ENCODE results near the gene WASHC3. TPM values are rescaled to one million over a fixed set of nuclear protein-coding genes. Genes with fewer than 3 reads are reported as not detected.
"Not testable (repeated sequence)": the region's sequence is repeated elsewhere in the genome, so short reads cannot be mapped to it uniquely, and the experiment has no call there.

WASHC3 gene
- total RNA-seq, 2 donors from 2014 or later = 39.9 to 40.6 TPM

DNA sequence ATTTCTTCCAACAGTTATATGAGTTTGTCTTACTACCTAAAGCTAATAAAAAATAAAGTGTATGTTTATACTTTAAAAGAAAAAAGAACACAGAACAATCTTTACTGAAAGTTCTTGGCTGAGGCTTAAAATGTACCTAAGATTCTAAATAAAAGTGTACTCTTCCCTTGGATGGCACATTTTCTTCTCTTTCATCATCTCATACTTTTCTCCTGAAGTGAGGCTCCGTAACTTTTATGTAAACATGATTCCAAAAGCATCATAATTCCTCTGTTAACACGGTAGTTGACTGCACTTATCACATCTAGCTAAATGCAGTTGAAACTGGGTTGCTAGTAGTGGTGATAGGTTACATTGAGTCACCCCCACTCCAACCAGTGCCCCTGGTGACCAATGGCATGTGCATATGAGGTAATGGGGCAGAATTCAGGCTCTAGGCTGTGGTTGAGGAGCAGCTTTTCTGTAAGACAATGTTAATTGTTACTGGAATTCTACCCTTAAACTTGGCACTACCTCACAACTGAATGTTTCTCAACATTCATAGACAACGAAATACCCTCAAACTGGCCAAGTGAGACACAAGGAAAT lies 38.4 kb downstream of the WASHC3 start:
- Mint-ChIP-seq H3K27me3 (no peaks in the 10 kb centered on the region), H3K4me1 (no peaks in the 10 kb centered on the region), H3K27ac (no peak overlapping the region), H3K4me3 (no peak overlapping the region), H3K9me3 (no peaks in the 10 kb centered on the region), H3K36me3 (ENCODE audit: low read depth) (peaks cover 66% of the 10 kb centered on the region)
- no peak for ATAC-seq (replicated peaks)

DNA sequence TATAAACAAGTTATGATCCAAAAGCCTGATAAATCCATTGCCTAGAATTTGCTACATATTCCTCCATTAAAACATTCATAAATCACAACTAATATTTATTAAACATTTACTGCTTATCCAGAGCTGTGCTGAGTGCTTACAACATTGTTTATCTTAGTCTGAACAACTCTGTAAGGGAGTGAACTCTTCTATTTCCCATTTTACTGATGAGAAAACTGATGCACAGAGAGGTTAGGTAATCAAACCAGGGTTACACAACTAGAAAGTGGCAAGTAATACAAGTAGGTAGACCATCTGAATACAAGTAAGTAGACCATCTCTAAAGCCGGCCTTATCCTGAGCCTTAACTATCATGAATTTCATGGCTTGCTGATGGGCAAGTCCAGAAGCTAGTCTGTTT lies 39.5 kb downstream of the WASHC3 start:
- ATAC-seq (replicated peaks) = no peak
- Mint-ChIP-seq H3K9me3 (no peaks in the 10 kb centered on the region), H3K36me3 (ENCODE audit: low read depth) (peaks cover 72% of the 10 kb centered on the region), H3K4me1 (no peaks in the 10 kb centered on the region), H3K27ac (no peak overlapping the region), H3K27me3 (no peaks in the 10 kb centered on the region), H3K4me3 (no peak overlapping the region)

DNA sequence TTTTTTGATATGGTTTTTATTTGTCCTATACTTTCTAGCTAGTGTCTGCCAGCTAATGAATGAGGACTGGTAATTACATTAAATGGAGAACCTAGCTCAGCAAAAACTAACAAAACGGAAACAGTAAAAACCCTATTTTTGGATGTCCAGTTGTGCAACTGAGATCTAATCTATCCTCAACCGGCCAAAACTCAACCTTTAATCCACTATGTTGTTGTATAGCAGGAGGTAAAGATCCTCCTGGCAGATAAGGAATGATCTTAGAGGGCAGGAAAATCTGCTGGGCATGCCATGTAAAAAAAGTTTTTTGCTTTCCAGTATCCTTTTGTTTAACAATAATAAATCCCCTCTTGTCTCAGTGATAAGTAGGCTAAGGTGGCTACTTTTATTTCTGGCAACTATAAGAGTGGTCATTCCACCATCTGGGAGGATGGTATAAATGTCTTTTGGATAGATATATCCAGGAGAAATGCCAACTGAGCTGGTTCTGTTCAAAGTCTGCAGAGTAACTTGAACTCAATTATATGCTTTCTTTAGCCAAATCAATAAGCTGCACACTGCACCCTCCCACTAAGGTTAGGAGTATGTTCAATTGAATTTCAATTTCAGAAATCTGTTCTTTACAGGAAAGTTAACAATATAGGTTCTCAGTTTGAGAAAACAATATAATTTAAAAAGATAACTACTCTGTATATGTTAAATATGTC lies 40.1 kb downstream of the WASHC3 start:
- H3K4me3 Mint-ChIP-seq = no peak overlapping the region
- no peak for ATAC-seq (replicated peaks)
- no peaks in the 10 kb centered on the region for H3K9me3 Mint-ChIP-seq
- H3K36me3 Mint-ChIP-seq (ENCODE audit: low read depth) = peaks cover 71% of the 10 kb centered on the region
- no peak overlapping the region for H3K27ac Mint-ChIP-seq
- H3K27me3 Mint-ChIP-seq = no peaks in the 10 kb centered on the region
- no peaks in the 10 kb centered on the region for H3K4me1 Mint-ChIP-seq

DNA sequence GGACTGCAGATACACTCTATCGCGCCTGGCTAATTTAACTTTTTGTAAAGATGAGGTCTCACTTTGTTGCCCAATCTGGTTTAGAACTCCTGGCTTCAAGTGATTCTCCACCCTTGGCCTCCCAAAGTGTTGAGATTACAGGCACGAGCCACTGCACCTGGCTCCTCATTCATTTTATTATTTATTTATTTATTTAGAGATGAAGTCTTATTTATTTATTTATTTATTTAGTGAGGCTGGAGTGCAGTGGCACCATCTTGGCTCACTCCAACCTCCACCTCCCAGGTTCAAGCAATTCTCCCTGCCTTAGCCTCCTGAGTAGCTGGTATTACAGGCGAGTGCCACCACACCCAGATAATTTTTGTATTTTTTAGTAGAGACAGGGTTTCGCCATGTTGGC lies 43.2 kb downstream of the WASHC3 start:
- peaks cover 64% of the 10 kb centered on the region for H3K36me3 Mint-ChIP-seq (ENCODE audit: low read depth)
- not testable (repeated sequence) for H3K9me3 Mint-ChIP-seq; H3K27me3 Mint-ChIP-seq; H3K27ac Mint-ChIP-seq; H3K4me1 Mint-ChIP-seq; H3K4me3 Mint-ChIP-seq; ATAC-seq (replicated peaks)

DNA sequence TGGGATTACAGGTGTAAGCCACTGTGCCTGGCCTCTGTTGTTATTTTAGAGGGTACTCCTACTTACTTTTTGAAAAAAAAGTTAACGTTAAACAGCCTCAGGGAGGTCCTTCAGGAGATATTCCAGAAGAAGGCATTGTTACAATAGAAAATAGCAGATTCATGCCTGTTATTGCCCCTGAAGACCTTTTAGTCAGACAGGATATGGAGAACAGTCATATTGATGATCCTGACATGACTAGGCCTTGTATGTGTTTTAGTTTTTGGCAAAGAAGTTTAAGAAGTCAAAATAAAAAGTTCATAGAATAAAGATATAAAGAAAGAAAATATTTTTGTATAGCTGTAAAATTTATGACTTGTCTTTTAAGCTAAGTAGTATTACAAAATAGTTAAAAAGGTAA lies 45.3 kb downstream of the WASHC3 start:
- Mint-ChIP-seq H3K36me3 (ENCODE audit: low read depth) (peaks cover 79% of the 10 kb centered on the region), H3K9me3 (no peaks in the 10 kb centered on the region), H3K27ac (no peak overlapping the region), H3K4me3 (no peak overlapping the region), H3K4me1 (no peaks in the 10 kb centered on the region), H3K27me3 (no peaks in the 10 kb centered on the region)
- ATAC-seq (replicated peaks) = peak; percentile 80

DNA sequence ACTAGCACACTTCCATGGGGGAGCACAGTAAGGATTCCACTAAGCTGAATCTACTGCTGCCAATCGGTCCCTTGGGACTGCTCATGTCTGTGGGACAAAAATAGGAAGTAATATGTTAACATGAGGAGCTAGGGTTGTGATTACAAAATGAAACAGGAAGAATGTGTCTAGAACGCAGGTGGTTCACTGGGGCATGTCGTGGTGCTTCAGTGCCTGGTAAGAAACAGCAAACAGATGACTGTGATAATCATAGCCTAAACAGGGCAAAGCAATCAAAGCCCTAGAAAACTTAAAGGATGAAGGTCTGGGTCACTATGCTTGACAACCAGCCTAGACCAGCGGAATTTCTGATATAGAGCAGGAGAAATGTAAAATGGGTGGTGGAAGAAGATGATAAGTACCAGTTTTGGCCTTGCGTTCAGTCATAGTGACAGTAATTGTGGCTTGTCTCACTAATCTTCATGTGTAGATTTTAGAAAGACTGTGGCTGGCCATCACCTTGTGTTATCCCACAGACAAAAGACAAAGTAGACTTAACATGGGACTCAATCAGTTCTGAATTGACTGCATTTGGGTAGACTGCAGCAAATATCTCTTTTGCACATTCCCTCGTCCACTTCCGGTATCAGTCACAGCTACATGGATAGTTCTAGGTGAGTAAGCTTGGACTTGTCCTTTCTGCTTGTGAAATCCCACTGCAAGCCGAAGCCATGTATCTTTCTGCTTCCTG lies 51.4 kb downstream of the WASHC3 start:
- Mint-ChIP-seq H3K27ac (no peak overlapping the region), H3K36me3 (ENCODE audit: low read depth) (peaks cover 43% of the 10 kb centered on the region)
- ATAC-seq (replicated peaks) = no peak

DNA sequence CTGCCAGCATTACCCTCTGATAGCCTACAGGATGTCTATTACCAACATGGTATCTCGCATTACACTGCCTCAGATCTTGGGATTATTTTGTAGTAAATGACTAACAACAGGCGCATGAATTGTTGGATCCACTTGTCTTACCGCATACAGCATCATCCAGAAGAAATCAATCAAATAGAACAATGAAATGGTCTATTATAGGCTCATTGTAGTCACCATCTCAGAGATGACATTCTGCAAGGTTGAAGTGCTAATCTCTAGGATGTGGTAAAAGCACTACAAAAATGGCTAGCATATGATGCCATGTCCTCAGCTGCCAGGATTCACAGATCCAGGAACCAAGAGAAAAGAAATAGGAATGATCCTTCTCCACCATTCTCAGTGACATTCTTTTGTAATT lies 52.0 kb downstream of the WASHC3 start:
- H3K4me3 Mint-ChIP-seq = no peak overlapping the region
- H3K27ac Mint-ChIP-seq = no peak overlapping the region
- no peak for ATAC-seq (replicated peaks)
- peaks cover 37% of the 10 kb centered on the region for H3K36me3 Mint-ChIP-seq (ENCODE audit: low read depth)
- H3K4me1 Mint-ChIP-seq = no peaks in the 10 kb centered on the region
- H3K27me3 Mint-ChIP-seq = no peaks in the 10 kb centered on the region
- H3K9me3 Mint-ChIP-seq = peaks cover 4% of the 10 kb centered on the region

More for the DNA sequence above, 51.4 kb downstream of the WASHC3 start:
- Mint-ChIP-seq H3K27me3 (no peaks in the 10 kb centered on the region), H3K9me3 (peaks cover 4% of the 10 kb centered on the region), H3K4me1 (no peaks in the 10 kb centered on the region), H3K4me3 (no peak overlapping the region)

DNA sequence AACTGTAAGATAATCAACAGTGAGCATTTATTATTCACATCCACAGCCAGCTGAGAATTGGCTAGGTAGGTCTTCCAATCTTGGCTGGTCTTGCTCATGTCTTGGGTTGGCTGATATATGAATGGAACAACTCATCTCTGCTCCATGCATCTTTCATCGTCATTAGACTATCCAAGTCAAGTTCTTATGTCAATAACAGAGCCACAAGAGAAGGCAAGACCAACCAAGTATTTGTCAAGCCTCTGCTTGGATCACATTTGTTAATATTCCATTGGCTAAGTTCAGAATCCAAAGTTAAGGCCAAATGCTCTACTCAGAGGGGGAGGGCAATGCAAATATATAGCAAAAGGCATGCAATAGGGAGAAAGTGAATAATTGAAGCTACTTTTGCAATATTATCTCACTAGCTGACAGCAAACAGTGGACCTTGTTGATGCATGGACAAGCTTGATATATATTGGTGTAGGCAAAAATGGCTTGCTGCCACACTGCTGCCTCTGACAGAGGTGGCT lies 53.1 kb downstream of the WASHC3 start:
- H3K9me3 Mint-ChIP-seq = peaks cover 4% of the 10 kb centered on the region
- no peak overlapping the region for H3K27ac Mint-ChIP-seq
- ATAC-seq (replicated peaks) = no peak

DNA sequence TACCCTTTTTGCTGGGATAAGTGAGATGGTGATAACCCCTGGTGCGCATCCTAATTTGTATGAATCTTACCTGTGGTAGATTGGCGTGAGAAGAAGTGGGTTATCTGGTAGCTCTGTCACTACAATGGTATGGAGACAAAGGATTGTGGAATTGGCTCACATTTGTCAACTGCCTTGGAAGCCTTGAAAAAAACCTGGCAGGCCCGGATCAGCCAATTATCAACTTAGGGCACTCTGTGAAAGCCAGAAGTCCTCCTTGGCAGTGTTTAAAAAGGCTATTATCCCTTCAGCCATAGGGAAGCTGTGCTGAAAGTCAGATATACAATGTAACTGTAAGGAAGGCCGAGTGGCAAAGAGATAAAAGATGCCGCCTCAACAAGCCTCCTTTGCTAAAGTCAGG lies 56.5 kb downstream of the WASHC3 start:
- peaks cover 7% of the 10 kb centered on the region for H3K9me3 Mint-ChIP-seq
- no peaks in the 10 kb centered on the region for H3K27me3 Mint-ChIP-seq
- H3K4me1 Mint-ChIP-seq = no peaks in the 10 kb centered on the region
- H3K36me3 Mint-ChIP-seq (ENCODE audit: low read depth) = no peaks in the 10 kb centered on the region
- no peak overlapping the region for H3K4me3 Mint-ChIP-seq
- H3K27ac Mint-ChIP-seq = no peak overlapping the region
- ATAC-seq (replicated peaks) = no peak

More for the DNA sequence above, 53.1 kb downstream of the WASHC3 start:
- Mint-ChIP-seq H3K27me3 (no peaks in the 10 kb centered on the region), H3K4me3 (no peak overlapping the region), H3K36me3 (ENCODE audit: low read depth) (peaks cover 25% of the 10 kb centered on the region), H3K4me1 (no peaks in the 10 kb centered on the region)

DNA sequence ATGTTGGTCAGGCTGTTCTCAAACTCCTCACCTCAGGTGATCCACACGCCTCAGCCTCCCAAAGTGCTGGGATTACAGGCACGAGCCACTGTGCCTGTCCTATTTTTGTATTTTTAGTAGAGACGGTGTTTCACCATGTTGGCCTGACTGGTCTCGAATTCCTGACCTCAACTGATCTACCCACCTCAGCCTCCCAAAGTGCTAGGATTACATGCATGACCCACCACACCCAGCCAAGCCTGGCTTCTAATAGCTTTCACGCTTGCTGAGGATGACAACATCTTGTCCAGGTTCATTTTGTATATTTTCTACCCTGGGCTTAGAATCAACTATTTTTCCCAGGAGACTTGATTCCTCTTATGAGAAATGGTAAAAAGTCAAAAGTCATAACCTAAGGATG lies 64.7 kb downstream of the WASHC3 start:
- Mint-ChIP-seq H3K4me1 (no peaks in the 10 kb centered on the region), H3K27ac (no peak overlapping the region), H3K36me3 (ENCODE audit: low read depth) (no peaks in the 10 kb centered on the region), H3K4me3 (no peak overlapping the region), H3K9me3 (peaks cover 4% of the 10 kb centered on the region), H3K27me3 (peaks cover 15% of the 10 kb centered on the region)
- no peak for ATAC-seq (replicated peaks)

DNA sequence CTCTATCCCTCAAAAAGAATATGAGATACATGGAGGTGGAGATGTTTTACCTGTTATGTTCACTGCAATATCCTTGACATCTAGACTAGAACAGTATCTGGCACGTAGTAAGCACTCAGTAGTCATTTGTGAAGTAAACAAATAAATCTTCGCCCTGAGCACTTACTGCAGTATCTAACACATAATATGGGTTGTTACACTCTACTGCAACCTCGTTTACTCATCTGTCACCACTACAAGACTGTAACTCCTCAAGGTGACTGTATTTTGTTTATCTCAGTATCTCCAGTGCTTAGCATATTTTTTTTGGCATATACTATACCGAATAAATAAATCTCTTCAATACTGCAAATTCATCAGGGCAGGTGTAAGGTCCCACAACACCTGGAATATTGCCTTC lies 66.1 kb downstream of the WASHC3 start:
- ATAC-seq (replicated peaks) = no peak
- H3K36me3 Mint-ChIP-seq (ENCODE audit: low read depth) = no peaks in the 10 kb centered on the region
- H3K9me3 Mint-ChIP-seq = no peaks in the 10 kb centered on the region
- no peak overlapping the region for H3K4me3 Mint-ChIP-seq
- no peak overlapping the region for H3K27ac Mint-ChIP-seq
- no peaks in the 10 kb centered on the region for H3K4me1 Mint-ChIP-seq
- peaks cover 27% of the 10 kb centered on the region for H3K27me3 Mint-ChIP-seq

DNA sequence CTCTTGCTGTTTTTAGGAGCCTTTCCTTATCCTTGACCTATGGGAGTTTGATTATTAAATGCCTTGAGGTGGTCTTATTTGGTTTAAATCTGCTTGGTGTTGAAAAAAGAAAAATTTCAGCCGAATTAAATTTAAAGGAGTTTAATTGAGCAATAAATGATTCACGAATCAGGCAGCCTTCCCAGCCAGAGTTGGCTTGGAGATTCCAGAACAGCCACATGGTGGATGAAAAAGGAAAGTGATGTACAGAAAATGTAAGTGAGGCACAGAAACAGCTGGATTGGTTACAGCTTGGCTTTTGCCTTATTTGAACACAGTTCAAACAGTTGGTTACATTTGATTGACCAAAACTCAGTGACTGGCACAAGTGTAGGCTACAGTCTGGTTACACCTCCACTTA lies 69.7 kb downstream of the WASHC3 start:
- no peak overlapping the region for H3K27ac Mint-ChIP-seq
- no peaks in the 10 kb centered on the region for H3K9me3 Mint-ChIP-seq
- ATAC-seq (replicated peaks) = no peak
- H3K27me3 Mint-ChIP-seq = peaks cover 27% of the 10 kb centered on the region
- H3K4me1 Mint-ChIP-seq = no peaks in the 10 kb centered on the region
- H3K36me3 Mint-ChIP-seq (ENCODE audit: low read depth) = no peaks in the 10 kb centered on the region
- no peak overlapping the region for H3K4me3 Mint-ChIP-seq

DNA sequence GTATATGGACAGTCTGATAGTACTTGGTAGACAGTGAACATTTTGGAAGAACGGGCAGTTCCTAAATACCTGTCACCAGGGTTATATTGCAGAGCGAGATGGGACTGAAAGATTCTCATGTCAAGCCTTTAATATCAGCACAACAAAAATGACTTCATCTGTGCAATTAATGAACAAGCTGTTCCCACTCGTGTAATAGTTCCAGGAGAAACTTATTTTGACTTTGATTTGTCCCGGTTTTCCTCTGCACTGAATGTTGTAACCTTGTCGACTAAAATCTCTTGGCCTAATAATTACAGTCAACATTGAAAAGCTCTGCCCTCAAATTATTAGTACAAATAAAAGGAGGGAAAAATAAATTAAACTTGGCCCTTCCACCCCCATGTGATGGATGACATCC lies 79.5 kb downstream of the WASHC3 start:
- no peak for ATAC-seq (replicated peaks)
- Mint-ChIP-seq H3K27ac (no peak overlapping the region), H3K36me3 (ENCODE audit: low read depth) (no peaks in the 10 kb centered on the region)

DNA sequence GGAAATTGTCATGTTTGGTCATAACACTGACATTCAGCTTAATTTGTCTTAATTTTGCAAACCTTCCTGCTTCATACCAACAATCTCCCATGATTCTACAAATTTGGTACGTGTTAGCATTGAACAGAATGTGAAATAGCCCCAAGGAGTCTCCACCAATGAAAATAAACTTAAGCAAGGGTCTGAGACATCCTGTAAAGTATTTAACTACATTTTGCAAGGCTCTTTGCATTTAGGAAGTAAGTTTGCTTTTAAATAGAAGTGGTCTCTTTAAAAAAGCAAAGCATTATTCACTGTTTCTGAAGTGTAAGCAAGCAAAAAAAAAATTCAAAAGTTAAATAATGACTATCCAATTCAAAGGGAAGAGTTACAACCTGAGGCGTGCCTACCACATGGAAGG lies 79.9 kb downstream of the WASHC3 start:
- no peak for ATAC-seq (replicated peaks)
- H3K27ac Mint-ChIP-seq = no peak overlapping the region
- H3K27me3 Mint-ChIP-seq = peaks cover 9% of the 10 kb centered on the region
- H3K36me3 Mint-ChIP-seq (ENCODE audit: low read depth) = no peaks in the 10 kb centered on the region
- H3K9me3 Mint-ChIP-seq = no peaks in the 10 kb centered on the region
- no peak overlapping the region for H3K4me3 Mint-ChIP-seq
- H3K4me1 Mint-ChIP-seq = no peaks in the 10 kb centered on the region

More for the DNA sequence above, 79.5 kb downstream of the WASHC3 start:
- H3K4me1 Mint-ChIP-seq = no peaks in the 10 kb centered on the region
- H3K27me3 Mint-ChIP-seq = peaks cover 9% of the 10 kb centered on the region
- H3K9me3 Mint-ChIP-seq = no peaks in the 10 kb centered on the region
- no peak overlapping the region for H3K4me3 Mint-ChIP-seq

DNA sequence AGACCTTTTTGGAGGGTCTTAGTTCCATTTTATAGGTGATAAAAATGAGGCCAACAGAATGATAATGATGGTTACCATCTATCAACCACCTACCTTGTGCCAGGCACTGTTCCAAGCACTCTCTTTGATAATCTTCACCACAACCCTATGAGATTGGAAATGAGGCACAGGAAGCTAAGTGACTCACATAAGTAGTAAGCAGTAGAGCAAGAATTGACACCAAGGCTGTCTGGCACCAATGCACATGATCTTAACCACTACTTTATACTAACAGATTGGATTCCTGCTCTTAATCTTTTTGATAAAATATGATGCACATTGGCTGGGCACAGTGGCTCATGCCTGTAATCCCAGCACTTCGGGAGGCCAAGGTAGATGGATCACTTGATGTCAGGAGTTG lies 93.0 kb downstream of the WASHC3 start:
- H3K4me3 Mint-ChIP-seq = no peak overlapping the region
- H3K27ac Mint-ChIP-seq = no peak overlapping the region
- ATAC-seq (replicated peaks) = no peak
- H3K36me3 Mint-ChIP-seq (ENCODE audit: low read depth) = no peaks in the 10 kb centered on the region
- no peaks in the 10 kb centered on the region for H3K4me1 Mint-ChIP-seq
- H3K9me3 Mint-ChIP-seq = no peaks in the 10 kb centered on the region
- no peaks in the 10 kb centered on the region for H3K27me3 Mint-ChIP-seq
